KBM-7 (cell line): ENCODE results near the gene KLHL21.
A peak's percentile ranks its signal among the peaks of the same experiment; 100 is the strongest.

Experiments
- DNase-seq: peaks from one replicate; pipeline ENCODE4 v3.0.0-alpha.2; 2015
- in situ Hi-C: fragments of 300-500 bp; cut with MboI; formaldehyde crosslinking; loops from 2 replicates; pipeline ENCODE4 v1.14.3; 2020; ENCODE audit warnings: low sequenced_read_pairs, low pct_unique_long_range_greater_than_20kb, mixed read lengths

The KLHL21 gene

DNA sequence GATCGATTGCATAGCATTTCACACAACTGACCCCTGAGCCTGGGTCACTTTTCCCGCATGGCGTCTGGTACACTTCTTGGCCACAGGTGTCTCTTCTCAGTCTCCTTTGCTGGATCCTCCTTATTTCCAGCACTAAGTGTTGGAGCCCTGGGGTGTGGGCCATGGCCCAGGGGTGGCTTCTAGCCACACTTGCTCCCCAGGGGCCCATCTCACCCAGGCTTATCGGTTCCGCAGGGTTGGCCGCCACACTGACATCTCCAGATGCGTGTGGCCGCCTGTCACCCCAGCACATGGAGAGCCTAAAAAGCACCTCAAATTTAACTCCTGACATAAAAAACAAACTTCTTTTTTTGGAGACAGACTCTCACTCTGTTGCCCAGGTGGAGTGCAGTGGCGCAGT, 24.4 kb upstream of the KLHL21 start:
- DNase-seq, result no peak

DNA sequence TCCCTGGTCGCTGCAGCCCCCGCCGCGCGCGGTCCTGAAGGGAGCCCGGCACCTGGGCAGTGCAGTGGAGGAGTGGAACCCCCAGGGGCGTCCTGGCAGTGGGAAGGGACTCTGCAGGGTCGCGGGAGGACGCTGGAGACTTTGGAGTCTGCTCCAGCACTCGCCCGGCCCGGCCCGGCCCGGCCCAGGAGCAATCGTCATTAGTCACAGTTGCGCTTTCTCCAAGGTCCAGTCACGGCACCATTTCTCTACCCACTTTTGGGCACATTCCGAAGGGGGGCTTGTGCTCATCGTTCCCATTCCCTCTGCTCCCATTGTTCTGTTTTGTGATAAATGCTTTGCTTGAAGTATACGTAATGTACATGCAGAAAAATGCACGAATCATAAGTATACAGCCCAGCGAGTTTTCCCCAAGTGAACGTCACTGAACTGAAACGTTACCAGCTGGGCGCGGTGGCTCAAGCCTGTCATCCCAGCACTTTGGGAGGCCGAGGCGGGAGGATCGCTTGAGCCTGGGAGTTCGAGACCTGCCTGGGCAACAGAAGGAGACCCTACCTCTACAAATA, 23.0 kb upstream of the KLHL21 start:
- in situ Hi-C loops, result no loop called here
- DNase-seq, result peak; percentile 18

More for the DNA sequence above, 24.4 kb upstream of the KLHL21 start:
- in situ Hi-C loops, result no loop called here

DNA sequence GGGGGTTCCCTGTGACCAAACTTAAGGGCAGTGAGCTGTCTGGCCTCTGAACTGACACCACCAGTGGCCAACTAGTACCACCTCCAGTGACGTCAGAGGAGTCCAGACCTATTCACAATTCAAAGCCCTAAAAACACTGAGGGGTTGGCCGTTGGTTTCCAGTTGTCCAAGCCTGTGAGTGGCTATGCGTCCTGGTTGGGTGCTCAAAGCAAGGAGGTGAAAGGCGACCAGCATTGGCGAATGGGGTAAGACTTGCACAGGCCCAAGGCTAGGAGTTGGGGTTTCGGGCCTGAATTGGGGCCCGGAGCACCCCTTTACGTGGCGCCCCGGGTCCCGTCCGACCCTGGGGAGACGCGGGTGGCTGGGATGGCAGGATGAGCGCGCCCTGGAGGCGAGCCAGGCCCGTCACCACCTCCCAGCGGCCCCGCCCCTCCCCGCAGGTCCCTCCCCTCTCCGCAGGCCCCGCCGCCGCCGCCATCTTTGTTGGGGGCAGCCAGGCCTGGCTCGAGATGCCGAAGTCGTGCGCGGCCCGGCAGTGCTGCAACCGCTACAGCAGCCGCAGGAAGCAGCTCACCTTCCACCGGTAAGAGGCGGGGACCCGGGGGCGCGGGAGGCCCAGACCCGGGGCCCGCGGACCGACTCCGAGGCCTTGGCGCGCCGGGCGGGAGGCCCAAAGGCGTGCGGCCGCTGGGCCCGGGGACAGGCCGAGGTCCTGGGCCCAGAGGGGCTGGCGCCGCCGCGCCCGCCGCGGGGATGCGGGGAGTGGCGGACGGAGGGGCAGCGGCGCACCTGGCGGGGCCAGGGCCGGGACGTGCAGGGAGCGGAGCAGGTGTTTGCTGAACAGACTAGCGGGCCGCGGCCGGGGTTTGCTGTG, 22.3 kb upstream of the KLHL21 start, which contains the start of gene THAP3:
Gene THAP3, plus strand, starts transcription at position 159 of the 874 bp plus-strand sequence. Its CDS starts 351 bp downstream, at position 510.
- in situ Hi-C loops, result no loop called here
- DNase-seq, result peak; percentile 74

DNA sequence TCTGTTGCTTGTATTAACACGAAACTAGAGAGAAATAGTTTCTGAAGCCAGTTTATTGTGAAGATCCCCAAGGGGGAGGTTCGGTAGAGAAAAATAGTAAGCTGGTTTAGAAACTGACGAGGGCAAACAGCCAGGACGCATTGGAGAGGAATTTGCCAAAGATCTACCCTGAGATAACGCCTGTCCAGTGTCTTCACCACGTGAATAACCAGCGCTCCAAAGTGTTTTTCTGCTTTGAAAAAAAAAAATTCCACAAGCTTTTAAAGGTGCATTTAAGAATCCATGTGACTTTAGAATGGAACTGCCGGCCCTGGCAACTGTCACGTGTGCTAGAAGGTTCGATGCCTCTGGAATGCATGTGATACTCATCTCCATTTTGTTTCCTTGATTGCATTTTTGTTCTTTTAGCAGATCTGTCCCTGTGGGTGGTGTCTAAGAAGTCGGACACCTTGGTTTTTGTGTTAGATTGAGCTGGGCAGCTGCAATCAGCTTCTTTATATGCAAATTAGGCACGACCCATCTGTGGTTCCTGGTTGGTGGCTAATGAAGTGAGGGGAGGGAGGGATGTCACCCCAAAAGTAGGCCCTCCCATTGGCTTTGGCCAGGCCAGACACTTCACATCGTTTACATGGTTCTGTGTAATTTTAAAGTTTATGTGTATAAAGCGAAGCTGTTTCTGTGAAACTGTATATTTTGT, 20.7 kb upstream of the KLHL21 start:
- in situ Hi-C loops, result no loop called here
- no peak for DNase-seq

DNA sequence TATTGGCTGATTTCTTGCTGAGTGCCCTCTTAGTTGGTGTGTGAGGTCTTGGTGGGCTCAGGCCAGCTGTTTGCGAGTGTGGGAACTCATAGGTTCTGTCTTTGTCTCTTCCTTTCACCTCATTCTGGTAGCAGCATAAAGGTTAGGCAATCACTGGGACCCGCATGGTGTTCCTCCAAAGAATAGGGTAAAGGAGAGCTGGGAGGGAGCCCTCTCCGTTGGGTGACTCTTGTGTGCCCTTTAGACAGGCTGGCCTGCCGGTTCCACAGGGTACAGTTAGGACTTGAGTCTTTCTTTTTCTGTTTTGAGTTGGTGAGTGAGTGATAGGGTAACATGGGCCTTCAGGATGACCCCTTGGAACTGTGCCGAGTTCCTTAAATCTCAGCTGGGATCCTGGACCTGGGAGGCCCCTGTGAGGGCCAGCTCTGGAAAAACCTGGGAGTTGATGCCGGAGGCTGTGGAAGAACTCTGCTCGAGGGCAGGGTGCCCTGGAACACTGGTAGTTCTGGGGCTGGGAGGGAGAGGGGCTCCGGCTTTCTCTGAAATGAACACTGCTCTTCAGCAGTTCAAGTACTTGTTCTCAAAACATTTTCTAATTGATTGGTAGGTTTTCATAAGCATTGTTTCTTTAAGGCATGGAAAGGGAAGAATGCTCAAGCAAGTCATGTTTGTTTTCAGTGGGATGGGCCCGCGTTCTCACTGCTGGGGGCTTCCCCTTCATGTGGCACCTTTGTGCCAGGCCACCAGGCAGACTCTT, 19.9 kb upstream of the KLHL21 start:
- in situ Hi-C loops, result no loop called here
- no peak for DNase-seq

DNA sequence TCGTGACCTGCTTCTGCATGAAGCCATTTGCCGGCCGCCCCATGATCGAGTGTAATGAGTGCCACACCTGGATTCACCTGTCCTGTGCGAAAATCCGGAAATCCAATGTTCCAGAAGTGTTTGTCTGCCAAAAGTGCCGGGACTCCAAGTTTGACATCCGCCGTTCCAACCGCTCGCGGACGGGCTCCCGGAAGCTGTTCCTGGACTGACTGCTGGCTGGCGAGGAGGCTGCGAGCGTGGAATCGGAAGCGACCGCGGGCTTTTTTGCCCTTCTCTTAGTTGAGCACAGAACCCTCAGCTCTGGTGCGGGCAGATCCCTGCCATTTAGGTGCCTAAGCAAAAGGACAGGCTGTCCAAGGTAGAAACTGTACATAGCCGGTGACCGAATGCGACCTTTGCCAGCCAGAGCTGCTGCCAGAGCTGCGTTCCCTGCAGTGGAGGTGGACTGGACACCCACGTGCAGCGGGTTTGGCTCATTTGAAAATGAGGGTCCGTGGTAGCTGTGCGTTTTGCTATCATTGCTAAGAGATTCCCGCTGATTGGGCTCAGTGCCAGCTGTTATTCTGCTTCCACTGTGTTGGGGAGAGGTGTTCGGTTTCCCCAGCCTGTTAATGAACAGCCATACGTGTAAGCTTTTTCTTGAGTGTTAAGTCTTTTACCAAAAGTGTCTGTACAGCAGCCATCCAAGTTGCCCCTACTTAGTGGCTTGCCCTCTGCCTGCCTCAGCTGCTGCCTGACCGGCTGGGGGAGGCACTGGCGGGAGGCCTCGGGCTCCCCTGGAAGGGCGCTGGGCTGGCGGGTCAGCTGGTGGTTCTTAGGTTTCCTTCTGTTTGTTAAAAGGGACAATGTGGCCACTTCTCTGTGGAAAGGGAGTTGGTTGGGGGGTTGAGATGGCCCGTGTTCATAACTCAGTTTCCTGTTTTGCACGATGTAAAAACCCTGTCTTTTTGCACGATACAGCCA, 19.0 kb upstream of the KLHL21 start:
- in situ Hi-C loops, result no loop called here
- DNase-seq, result no peak

DNA sequence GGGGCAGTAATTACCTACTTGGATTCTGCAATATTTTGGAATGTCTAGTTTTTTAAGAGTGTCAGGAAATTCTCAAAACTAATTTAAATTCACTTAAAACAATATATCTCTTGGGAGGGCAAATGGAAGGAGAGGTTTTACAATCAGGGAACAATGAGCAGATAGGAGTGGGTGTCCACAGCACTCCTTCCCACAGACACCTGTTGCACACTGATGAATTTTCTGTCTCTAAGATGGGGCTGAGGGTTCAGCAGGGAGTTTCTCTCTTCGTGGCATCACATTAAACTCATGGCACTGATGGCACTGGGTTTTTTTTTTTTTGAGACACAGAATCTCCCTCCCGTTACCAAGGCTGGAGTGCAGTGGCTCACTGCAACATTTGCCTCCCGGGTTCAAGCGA, 16.4 kb upstream of the KLHL21 start:
- DNase-seq, result no peak
- in situ Hi-C loops, result no loop called here

DNA sequence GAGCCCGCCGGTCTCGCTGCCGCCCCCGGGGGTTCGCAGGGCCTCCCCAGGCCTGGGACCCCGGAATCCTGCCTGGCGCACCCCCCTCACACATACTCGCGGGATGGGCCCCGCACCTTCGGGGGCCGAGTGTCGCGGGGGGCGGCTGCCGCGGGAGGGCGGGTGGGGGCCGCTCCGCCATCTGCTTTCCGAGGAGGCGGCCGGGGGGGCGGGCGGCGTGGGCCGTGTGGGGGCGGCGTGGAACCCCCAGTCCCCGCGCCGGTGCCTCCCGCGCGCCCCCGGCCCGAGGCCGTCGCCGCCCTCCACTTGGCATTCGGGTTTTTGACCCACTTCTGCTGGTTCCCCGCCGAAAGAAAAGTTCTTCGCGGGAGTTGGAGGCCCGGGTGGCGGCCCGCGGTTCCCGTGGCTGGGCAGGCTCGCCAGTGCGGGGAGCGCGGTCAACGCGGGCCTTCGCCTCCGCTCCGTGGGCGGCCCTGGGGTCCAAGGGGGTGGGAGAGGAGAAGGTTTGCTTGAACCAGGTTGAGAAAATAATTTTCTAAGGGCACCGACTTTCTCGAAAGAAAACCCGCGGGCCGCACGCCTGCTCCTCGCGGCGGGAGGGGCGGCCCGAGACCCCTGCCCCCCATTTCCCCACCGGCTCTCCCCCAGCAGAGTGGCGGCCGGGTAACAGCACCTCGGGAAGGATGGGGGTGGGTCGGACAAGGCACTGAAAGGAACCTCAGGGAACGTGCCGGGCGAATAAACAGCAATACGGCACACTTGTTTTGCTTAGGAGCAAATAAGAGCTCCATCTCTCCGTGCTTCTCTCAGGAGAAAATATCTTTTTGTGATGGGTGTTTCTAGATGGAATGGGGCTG, 12.5 kb upstream of the KLHL21 start:
- DNase-seq, result no peak
- in situ Hi-C loops, result no loop called here

DNA sequence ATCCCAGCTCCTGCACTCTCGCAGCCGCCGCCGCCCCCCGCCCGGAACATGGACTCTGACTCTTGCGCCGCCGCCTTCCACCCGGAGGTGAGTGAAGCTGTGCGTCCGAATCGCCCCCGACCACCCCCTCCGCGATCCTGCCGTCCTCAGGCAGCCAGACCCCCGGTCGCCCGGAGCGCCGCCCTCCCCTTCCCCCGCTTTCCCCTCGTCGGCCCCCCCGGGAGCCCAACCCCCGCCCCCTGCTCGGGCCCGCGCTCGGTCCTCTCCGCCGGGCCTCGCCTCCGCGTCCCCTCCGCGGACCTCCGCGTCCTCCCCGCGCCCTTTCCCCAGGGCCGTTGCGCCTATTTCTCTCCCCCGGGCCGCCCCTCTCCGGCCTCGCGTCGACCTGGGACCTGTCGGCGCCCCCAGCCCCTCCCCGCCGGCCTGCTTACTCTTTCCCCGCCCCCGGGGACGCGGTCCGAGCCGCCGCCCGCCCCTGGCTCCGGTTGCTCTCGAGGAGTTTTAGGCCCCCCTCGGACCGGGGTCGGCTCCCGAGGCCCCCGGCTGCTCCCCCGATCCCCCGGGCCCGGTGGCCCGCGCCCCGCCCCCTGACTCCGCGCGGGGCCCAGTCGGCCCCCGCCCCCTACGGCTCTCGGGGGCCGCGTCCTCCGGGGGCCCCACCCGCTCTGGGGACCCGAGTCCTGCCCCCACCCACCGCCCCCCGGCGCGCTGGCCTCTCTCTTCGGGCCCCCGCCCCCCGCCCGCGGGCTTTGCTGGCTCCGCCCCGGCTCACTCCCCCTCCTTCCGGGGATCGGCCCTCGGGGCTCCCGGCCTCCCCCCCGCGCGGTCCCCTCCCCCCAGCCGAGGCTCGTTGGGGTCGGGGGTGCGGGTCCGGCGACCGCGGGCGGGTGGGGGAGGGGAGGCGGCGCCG, 11.6 kb upstream of the KLHL21 start:
- in situ Hi-C loops, result no loop called here
- no peak for DNase-seq

DNA sequence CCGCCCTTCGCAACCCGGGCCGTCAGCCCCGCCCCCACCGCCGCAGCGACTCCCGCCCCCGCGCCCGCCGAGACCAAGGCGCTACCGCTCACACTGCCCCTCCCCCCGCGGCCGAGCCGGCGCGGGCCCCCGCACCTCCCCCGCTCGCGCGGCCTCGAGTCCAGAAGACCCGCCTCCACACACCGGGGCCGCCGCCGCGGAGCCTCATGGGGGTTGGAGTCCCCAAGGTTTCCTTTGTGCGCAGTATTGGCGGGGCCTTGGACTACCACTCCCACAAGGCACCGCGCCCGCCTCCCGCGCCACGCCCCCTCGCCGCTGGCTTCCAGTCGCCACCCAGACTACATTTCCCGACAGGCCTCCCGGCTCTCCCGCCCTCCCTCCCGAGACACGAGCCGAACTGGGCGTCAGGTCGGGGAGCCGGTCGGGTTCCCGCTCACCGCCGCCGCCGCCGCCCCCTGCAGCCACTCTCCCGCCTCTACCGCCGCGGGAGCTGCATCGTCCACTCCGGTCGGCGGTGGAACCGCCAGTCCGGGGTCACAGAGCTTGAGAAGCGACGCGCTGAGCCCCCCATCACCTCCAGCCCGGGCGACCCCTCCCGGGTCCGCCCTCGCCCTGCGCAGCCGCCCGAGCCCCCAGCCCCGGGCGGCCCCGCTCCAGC, 10.8 kb upstream of the KLHL21 start, which contains the start of gene PHF13:
Gene PHF13, plus strand, starts transcription at position 371 of the 658 bp plus-strand sequence. CDS start 336 bp downstream, outside the sequence.
- in situ Hi-C loops, result no loop called here
- peak; percentile 99 for DNase-seq

DNA sequence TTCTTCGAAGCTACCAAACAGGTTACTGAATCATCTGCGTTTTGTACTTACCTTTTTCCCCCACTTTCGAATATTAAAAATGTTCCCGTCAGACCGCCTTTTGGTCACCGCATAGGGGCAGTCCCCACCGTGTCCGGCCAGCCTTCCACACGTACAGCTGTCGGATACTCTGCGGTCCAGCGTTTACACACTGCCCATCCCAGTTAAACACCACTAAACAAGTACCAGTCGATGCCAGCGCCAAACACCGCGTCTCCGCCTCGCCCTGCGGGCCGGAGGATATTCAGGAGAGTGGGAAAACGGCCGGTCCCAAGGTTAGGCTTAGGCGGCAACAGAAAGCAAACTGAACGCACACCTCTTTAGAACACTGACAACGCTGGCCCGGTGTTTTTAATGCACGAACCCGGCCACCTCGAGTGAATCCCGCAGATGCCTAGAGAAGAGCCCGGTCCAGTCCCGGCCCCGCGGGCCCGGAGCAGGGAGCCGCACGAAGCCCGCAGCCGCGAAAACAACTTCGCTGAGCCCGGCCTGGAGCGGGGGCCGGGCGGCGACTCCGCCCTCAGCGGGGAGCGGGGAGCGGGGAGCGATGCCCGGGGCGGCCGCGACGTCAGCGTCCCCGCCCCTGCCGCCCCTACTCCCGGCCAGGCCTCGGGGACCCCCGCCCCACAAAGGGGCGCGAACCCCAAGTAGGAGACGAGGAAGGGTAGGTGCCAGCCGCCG, 10.1 kb upstream of the KLHL21 start:
- peak; percentile 49 for DNase-seq
- in situ Hi-C loops, result no loop called here

DNA sequence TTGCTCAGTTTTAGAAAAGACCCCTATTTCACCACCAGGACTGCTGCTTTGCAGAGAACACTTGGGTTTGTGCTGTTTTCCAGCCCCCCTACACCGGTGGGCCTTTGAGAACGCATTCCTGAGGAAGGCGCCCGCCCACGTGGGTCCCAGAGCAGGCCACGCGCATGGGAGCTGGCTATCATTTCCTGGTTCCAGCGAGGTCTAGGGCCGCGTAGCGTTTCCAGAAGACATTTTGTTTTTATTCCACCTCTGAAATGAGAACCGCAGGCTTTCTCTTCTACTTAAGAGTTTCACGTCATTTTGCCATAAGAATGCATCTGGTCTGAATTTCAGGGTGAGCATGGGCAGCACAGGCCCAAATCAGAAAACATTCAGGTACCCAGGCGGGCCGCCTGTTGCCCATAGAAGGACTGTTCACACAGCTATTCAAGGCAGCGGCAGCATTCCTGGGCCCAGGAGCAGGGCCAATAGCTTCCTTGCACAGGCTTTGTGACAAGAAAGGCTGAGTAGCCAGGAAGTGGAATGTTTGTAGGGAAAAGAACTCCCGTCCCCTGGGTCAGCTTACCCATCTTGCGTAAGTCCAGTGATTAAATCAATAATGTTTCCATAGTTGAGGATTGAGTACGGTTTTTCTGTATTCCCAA, 1.4 kb upstream of the KLHL21 start:
- in situ Hi-C loops, result no loop called here
- DNase-seq, result no peak

DNA sequence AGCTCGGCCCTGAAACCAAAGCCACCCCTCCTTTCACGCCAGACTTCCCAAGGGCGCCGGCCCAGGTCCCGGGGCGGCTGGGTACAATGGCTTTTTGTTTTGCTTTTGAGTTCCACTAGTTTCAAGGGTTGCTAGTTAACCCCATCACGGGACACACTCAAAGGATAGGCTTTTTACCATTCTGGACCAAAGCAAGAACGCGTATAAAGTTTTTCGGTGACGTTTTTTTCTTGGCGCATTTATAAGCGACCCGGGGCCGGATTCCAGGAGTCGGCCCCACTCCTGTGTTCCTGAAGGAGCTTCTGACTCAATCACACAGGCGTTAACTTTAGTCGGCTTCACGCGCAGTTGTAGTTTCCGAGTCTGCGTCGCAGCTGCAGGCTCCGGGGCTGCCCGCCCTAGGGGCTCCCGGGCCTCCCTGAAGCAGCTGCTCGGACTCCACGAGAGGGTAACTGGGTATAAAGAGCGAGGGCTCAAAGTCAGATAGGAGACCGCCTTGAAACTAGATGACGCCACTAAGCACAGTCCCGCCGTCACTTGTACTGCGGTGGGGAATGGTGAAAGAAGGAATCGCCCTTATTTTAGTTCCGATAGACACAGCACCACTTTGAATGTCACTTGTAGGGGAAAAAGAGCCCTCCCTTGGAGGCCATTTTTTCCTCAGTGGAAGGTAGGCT, 707 bp upstream of the KLHL21 start:
- DNase-seq, result no peak
- in situ Hi-C loops, result no loop called here

DNA sequence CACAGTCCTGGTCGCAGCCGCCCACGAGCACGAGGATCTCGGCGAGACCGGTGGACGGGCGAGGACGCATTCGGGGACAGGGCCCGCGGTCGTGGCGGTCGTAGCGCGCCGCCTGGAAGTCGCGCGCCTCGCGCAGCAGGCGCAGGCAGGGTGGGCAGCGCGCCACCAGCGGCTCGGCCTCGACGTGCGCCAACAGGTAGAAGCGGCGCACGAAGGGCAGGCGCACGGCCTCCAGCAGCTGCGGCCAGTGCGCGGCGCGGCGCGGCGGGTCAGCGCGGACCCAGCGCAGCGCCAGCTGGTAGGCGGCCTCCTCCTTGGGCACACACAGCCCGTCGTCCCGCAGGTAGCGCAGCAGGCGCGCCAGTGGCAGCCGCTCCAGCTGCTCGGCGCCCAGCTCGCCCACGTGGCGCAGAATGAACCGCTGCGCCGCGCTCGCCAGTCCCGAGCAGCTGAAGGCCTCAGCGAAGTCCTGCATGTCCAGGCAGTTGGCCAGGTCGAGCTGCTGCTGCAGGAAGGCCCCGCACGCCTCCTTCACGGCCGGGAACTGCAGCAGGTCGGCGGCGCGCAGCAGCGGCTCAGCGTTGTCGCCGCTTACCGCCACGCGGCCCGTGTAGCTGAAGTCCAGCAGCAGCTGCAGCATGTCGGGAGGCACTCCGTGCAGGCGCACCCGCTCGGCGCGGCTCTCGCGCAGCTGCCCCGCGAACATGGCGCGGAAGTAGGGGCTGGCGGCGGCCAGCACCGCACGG, 573 bp downstream of the KLHL21 start:
- in situ Hi-C loops, result no loop called here
- no peak for DNase-seq
